EL (cell line): ENCODE results near the gene WAC.

Experiments
- DNase-seq: peaks from one replicate; pipeline ENCODE4 v3.0.0-alpha.2; 2016

WAC gene

GRCh38 chr10:28533571-28534304 is 820 bp downstream of the WAC start:
- peak; percentile 54 for DNase-seq

- no peak for DNase-seq
Observed at GRCh38 chr10:28535846-28536245, 2.9 kb downstream of the WAC start.

GRCh38 chr10:28538595-28538994 is 5.7 kb downstream of the WAC start:
- no peak for DNase-seq

- DNase-seq = no peak
Observed at GRCh38 chr10:28540145-28540544, 7.2 kb downstream of the WAC start.

GRCh38 chr10:28541717-28542365 is 8.9 kb downstream of the WAC start:
- DNase-seq = no peak

GRCh38 chr10:28542728-28543127 is 9.8 kb downstream of the WAC start:
- no peak for DNase-seq

- DNase-seq = no peak
Observed at GRCh38 chr10:28544058-28544457, 11.1 kb downstream of the WAC start.

- no peak for DNase-seq
Observed at GRCh38 chr10:28545967-28546644, 13.2 kb downstream of the WAC start.

GRCh38 chr10:28548781-28549498 is 16.0 kb downstream of the WAC start:
- DNase-seq = no peak

GRCh38 chr10:28551086-28551485 is 18.2 kb downstream of the WAC start:
- DNase-seq = peak; percentile 28

- DNase-seq = no peak
Observed at GRCh38 chr10:28552775-28553174, 19.9 kb downstream of the WAC start.

GRCh38 chr10:28554009-28554408 is 21.1 kb downstream of the WAC start:
- DNase-seq = no peak

- DNase-seq = no peak
Observed at GRCh38 chr10:28554952-28555351, 22.0 kb downstream of the WAC start.

GRCh38 chr10:28555358-28555757 is 22.4 kb downstream of the WAC start:
- no peak for DNase-seq

- DNase-seq = no peak
Observed at GRCh38 chr10:28556142-28556541, 23.2 kb downstream of the WAC start.

GRCh38 chr10:28558186-28558585 is 25.3 kb downstream of the WAC start:
- no peak for DNase-seq

- DNase-seq = no peak
Observed at GRCh38 chr10:28558923-28559508, 26.1 kb downstream of the WAC start.

GRCh38 chr10:28559618-28560017 is 26.7 kb downstream of the WAC start:
- no peak for DNase-seq

GRCh38 chr10:28560617-28561016 is 27.7 kb downstream of the WAC start:
- DNase-seq = no peak

GRCh38 chr10:28561531-28561930 is 28.6 kb downstream of the WAC start:
- DNase-seq = no peak

- DNase-seq = no peak
Observed at GRCh38 chr10:28564905-28565304, 32.0 kb downstream of the WAC start.

- no peak for DNase-seq
Observed at GRCh38 chr10:28566458-28567015, 33.6 kb downstream of the WAC start.
